NCI-H2196 treated with DMSO at 0.1 percent for 48 hours (cell line): ENCODE data around the gene MSL1.

ENCODE experiments used
- DNase-seq: peaks from one replicate; lab custom pipeline; 2025; ENCODE audit not compliant: unreplicated experiment; lab: John Stamatoyannopoulos, UW

MSL1 gene

DNA sequence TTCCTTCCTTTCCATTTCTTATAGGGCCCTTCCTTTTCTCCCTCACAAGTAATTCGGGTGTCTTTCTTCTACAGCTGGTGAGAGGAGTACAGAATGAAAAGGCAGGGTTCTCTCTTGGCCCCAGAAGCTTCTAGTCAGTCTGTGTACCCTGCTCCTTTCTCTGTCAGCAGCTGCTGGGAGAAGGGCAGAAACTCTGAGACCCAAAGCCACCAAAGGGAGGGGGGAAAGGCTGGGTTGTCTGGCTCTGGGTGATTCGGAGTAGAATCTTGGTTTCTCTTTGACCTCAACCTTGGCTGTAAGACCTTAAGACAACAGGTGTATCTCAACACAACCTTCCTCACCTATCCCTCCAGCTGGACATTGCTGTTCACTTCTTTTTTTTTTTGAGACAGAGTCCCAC lies 18.1 kb upstream of the MSL1 start:
- no peak for DNase-seq

DNA sequence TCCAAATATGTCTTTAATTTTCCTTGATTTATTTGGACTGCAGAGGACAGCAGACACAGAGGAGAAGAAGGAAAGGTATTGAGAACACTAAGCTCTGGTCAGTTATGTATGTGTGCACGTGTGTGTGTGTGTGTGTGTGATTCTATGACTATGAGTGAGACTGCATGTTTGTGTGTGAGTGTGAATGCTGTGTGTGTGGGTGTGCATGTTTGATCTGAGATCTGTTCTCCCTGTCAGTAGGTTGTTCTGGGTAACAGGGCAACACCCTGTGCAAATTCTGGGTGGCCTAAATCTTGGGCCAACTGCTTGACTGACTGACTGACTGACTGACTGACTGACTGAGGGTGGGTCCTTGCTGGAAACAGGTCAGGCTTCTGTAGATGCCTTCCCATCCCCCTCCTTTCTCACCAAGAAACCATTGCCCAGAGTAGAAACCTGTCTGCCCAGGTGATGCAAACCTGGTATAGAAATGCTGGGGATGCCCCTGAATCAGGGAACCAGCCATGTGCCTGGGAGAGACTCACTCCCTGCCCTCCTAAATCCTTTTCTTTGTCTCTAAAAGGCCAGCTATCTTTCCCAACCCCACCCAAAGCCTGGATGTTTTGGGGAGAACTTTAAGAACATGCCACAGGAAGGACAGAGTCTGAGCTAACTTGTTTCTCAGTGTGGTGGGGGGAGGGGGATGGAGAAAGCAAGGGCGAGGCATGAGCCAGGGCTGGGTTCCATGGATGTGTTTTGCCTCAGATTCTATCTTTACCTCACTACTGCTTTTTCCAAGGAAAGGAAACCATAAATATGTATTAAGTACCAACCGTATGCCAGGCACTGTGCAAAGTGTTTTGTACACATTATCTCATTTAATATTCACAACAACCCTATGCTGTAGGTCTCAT lies 16.9 kb upstream of the MSL1 start:
- DNase-seq, result no peak

DNA sequence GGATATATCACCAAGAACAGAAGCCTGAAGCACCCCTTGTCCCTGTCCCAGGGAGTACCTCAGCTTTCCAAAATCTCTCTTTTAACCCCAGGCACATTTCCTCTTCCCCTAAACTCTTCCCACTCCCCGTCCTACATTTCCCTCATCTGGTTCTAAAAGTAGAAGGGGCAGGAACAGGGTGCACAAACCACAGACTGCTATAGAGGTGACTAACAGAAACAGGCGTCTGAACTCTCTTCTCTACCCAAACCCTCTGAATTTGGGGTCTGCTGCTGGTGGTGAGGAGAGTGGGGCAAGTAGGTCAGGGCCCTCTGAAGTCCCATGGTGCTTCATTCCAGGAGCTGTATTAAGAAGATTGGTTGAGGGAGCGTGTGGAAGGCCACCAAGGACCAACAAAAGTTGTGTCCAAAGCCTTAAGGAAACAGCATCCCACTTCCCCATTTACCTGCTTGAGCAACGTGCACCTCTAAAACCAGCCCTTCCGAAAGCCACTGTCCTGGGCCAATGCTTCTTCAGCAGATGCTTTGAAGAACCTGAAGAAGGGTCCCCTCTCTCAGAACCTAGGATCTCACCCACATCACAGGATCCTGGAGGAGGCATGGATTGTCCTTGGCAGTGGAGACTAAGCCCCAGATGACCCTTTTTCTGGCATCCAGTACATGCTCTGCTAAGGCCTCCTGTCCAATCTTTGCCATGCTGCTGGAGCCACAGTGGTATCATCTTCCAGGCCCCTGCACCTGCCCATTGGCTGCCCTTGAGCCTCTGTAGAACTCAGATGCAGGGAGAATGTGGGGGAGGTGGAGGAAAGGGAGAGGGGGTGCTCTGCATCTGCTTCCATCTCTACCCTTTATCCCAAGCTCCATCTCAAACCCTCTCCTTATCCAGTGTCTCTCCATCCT lies 15.7 kb upstream of the MSL1 start:
- DNase-seq, result no peak

DNA sequence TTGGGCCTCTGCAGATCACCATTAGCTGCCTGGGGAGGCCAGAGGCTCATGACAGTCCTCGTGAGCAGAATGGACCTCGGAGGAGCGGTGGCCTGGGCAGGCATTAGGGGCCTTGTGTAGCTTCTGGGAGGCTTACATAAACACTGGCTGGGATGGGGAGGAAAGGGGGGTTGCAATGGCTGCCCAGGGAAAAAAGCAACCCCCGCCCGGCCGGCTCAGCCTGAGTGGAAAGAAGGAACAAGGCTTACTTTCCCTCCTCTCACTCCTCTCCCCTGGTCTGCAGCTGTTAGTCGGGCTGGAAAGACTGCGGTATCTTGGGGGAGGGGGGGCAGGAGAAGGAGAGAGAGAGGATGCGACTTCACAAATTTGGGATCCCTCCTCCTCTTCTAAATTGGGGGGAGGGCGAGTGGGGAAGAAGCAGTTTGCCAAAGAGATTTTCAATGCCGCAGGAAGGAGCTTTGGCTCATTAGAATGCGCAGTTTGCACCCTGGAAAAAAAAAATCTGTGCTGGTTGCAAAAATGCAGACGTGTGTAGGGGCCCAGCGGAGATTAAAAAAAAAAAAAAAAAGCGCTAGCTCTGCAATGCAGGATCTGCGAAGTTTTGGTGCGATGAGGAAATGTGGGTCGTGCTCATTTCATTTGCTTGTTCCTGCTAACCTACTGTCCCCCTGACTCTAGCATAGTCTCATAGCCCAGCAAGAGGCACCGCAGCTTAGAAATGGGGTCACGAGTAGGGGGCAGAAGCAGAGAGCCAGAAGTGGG lies 14.8 kb upstream of the MSL1 start:
- DNase-seq, result no peak

DNA sequence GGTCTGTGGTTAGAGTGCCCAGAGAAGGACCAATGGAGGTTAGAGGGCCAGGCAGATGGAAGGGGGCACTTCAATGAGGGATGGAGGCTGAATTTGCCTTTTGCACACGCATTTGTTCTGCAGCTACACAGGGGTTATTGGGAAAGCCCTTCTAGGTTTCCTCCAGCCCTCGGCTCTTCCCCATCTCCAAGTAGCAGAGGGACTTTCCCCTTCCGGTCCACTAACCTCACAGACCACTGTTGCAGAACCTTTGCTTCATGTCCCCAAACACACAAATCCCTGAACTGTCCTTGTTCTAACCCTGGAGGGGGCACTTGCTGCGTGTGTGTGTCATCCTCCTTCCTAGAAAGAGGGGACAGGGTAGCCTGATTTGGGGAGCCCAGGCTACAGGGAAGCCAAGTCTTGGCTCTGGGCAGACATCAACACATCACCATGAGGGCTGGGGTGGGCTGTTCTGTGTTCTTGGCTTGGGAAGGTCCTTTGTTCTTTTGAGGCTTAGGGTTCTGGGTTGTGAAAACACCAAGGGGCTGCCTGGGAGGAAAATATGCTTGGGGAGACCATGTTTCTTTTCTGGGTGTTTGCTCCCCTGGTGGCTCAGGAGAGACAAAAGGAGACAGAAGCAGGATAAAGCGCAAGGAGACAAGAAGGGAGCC lies 14.1 kb upstream of the MSL1 start:
- no peak for DNase-seq

DNA sequence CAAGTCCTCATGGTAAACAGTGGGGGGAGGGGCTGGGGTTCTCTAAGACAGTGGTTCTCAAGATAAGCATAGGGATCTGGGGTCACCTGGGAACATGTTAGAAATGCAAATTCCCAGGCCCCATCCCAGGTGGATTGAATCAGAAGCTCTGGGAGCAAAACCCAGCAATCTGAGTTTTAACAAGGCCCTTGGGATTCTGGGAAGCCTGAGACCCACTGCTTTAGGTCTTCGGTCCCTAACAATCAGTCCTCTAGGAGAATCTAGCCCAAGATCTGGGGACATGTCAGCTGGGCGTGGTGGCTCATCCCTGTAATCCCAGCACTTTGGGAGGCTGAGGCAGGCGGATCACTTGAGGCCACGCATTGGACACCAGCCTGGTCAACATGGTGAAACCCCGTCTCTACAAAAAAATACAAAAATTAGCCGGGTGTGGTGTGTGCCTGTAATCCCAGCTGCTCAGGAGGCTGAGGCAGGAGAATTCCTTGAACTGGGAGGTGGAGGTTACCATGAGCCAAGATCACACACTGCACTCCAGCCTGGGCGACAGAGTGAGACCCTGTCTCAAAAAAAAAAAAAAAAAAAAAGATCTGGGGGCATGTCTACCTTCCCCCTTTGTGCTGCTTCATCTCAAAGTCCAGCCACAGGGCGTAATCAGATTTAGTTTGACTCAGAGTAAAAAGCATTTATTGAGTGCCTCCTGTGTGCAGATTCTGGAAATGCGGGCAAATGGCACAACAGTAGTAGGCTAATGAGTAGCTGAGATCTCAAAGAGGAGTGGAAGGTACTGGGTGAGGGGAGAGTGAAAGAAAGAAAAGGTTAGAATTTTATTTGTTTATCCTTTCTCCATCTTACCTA lies 12.6 kb upstream of the MSL1 start:
- DNase-seq, result no peak

DNA sequence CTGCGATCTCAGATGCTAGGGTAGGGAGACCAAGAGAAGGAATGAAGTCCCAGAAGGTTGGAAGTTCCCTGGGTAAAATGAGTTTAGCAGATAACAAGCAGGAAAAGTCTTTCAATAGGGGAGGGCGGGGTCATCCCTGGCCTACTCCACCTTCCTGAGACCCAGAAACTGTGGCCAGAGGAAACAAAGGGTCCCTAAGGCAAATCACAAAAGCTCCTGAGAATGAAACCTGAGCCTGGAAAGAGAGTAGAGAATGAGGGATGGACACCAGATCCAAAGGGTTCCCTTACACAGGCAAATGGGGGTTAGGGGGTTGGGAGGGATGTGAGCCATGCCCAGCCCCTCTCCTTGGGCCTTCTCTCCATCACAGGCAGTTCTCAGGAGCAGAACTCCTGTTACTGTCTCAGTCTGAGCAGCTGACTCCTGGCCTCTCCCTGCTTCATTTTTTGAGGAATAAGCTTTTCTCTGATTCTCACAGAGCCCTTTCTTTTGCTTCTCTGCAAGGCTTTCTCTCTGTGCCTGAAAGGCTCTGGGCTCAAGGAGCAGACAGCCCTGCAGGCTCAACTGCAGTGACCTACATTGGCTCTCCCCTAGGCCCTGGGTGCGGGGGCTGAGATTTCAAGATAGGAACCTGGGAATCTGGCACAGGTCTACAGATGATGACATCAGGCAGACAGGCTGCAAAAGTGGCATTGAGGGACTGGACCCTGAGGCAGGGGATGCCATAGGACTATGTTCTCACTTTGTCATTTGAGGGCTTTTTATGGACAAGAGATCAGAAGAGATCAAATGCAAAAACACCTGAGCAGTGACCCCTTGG lies 11.5 kb upstream of the MSL1 start:
- DNase-seq, result no peak

DNA sequence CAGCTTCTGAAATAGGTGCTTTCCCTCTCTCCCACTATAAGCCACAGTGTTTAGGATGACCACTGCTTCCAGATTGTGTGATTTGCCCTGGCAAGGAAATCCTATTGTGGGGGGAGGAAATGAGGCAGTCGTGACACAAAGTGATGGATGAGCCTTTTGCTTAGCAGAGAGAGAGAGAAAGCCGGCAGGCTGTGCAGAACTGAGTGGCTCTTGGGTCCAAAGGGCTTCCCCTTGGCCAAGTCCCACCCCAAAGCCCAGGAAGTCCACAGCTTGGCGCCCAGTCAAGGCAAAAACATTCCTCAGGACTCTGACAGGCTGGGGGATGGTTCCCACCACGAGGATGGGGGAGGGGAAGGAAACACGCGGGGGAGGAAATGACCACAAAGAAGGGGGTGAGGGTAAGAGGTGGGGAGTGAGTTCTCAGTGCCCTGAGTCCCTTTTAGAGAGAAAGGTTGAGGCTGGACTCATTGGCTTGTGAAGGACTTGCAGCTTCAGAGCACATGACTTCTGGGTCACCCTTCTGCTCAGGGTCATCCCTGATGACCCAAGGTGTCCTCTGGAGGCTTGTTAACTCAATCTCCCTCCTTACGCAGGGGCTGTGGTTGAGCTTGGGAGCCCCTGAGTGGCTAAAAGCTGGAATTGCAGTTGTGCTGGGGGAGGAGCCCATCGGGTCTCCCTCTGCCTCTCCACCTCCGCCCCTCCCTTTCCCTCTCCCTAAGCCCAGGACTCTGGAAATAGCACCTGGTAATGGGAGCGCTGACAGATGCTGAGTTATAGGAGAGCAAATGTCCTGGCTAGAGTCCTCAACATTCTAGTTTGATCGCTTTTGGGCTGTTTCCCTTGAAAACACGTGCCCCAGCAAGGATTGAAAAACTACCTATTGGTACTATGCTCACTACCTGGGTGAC lies 10.3 kb upstream of the MSL1 start:
- DNase-seq, result peak; percentile 59

DNA sequence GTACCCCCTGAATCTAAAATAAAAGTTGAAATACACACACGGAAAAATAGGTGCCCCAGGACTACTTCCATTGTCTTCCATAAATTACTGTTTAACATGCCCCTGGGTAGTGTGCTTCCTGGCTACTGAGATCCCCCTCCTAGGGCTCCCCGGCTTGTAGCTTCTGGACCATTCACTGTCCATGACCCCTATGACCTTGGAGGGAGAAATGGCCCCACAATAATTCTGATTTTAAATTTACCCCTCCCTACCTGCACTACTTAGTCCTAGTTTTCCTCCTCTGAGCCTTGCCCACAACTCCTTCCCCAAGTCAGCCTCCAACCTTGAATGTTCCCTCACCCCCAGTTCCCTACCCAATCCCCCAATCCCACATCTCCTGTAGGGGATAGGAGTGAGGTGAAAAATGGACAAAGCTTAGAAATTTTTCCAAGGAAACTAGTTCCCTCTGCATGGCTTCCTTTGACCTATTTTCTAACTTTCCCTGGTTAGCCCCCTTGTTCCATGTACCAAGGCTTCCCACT lies 9.5 kb upstream of the MSL1 start:
- no peak for DNase-seq

DNA sequence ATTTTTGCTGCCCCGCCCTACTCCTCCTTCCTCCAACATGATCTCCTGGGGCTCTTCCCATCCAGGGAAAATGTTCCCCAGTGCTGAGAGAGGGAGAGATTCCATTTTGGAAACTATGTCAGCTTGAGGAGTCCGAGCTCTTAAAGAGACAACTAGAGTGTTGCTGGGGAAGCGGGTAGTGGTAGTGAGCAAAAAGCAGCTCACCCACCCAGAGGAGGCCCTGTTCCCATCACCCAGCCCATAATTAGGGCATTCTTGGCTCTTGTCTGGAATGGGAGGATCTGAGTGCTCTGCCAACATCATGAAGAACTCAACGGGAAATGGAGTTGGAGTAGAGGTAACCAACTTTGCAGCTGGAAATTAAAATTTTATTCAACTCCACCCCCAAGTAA lies 9.1 kb upstream of the MSL1 start:
- no peak for DNase-seq

DNA sequence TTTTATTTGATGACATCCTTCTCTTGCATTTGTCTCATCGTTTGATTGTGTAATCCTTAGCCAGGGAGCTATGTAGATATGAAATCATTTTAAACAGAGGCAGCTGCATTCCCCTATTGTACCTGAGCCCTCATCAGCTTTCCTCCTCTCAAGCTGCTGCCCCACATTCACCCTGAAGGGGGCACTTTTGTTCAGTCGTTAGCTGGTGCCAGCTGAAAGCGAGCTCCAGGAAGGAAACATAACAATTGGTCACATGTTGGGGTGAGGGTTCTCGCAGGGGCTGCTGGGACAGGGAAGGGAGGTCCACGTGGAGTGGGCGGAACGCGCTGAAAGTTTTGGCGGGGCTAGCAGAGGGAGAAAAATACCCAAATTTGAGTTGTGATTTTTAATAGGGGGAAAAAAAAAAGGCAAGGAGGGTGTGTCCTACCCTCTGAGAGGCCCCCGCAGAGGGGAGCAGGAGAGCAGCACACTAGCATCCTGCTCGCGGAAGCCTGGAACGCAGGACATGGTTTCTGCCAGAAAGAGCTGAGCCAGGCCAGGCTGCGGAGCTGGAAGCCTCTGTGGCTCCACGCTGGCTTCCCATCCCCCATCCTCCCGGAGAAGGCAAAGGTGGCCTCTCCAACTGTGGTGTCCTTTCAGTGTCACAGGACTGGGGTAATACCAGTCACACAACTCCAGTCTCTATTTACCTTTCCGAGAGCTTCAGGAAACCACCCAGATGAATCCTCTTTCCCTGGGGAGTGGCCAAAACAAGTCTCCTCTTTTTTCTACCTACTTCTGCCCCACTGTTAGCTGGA lies 8.5 kb upstream of the MSL1 start:
- DNase-seq, result peak; percentile 76

DNA sequence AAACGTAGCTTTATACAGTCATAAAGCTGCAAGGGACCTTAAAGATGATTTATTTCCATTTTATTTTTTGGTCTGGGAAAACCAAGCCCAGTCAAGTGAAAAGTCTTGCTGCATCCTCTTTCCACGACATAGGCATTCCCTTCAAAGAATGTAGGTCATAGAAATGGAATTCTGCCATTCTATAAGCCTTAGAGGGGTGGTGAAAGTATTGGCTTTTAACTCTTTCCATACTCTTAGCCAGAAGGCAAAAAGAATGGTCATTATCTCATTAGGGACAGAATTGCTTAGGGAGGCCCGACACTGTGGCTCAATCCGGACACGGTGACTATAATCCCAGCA lies 7.9 kb upstream of the MSL1 start:
- no peak for DNase-seq

DNA sequence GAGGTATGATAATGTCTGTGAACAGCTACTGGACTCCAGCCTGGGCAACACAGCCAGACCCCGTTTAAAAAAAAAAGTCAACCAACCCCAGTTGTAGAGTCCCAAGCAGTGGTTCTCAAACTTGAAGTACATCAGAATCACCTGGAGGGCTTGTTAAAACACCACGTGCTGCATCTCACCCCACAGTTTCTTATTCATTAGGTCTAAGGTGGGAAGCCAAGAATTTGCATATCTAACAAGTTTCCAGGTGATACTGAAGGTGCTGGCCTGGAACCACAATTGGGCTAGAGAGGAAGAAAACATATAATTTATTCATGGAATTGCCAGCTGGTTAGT lies 6.7 kb upstream of the MSL1 start:
- DNase-seq, result no peak

DNA sequence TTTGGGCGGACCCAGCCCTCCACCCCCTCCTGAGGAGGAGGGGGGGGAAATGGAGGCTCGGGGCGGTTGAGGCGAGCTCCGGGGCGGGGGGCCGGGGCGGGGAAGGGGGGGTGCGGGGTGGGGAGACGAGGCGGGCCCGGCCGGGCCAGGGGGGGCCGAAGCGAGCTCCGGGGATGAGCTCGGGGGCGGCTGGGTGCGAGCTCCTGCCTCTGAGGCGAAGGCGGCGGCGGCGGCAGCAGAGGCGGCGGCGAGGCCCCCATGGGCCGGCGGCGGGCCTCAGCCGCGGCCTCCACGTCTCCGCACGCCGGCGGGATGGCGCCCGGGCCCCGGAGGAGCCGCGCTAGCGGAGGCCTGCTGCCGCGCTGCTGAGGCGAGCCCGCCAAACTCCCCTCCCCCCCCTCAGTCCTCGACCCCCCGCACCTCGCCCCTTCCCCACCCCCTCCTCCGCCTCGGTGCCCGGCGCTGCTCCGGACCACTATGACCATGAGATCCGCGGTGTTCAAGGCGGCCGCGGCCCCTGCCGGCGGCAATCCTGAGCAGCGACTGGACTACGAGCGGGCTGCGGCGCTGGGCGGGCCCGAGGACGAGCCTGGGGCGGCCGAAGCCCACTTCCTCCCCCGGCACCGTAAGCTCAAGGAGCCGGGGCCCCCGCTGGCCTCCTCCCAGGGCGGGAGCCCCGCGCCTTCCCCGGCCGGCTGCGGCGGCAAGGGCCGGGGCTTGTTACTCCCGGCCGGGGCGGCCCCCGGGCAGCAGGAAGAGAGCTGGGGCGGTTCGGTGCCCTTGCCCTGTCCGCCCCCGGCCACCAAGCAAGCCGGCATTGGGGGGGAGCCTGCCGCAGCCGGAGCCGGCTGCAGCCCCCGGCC lies 596 bp downstream of the MSL1 start:
- DNase-seq, result no peak

DNA sequence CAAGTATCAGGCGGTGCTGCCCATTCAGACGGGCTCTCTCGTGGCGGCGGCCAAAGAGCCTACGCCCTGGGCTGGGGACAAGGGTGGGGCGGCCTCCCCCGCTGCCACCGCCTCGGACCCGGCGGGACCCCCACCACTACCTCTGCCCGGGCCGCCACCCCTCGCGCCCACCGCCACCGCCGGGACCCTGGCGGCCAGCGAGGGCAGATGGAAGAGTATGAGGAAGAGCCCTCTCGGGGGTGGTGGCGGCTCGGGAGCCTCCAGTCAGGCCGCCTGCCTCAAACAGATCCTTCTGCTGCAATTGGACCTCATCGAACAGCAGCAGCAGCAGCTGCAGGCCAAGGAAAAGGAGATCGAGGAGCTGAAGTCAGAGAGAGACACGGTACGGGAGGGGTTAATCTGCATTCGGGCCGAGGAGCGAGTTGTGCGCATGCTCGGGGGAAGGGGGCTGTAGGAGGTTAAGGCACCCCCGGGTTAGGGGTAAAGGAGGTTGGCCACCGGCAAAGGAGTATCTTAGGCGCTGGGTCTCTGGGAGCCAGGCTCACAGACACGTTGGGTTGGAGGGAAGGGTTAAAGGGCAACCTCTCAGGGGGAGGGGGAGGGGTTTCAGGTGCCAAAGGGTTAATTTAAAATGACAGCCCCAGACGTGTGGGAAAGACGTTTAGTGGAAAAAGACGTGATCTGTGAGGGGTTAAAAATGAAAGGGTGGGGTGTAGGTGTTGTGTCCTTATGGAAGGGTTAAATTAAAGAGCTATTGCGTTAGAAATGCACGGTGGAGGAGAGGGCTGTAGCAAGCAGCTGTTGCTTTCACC lies 1.4 kb downstream of the MSL1 start:
- no peak for DNase-seq

DNA sequence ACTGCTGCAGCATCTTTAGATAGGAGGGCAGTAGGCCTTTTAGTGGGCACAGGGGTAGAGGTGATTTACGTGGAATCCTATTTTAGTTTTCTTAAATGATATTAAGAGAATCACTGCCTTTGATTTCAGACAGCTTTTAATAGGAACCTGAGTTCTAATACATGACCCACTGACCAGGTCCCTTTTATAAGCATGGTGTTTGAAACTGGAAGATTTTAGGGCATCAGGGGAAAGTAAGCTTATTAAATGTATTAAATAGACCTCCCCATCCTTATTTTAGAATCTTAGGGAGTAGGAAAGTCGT lies 2.0 kb downstream of the MSL1 start:
- DNase-seq, result no peak
